KG1 (cell line): ENCODE measurements around the gene ATP8B4.
A peak's percentile ranks its signal among the peaks of the same experiment; 100 is the strongest.
"Not testable (repeated sequence)": the region's sequence is repeated elsewhere in the genome, so short reads cannot be mapped to it uniquely, and the experiment has no call there.

Source experiments
- DNase-seq: peaks from one replicate; lab custom pipeline; 2025; lab: John Stamatoyannopoulos, UW

Gene ATP8B4

GRCh38 chr15:50137893-50138292 is 18.9 kb upstream of the ATP8B4 start:
- DNase-seq: no peak

- no peak for DNase-seq
Measured at GRCh38 chr15:50137330-50137761, 18.3 kb upstream of the ATP8B4 start.

GRCh38 chr15:50135031-50135551 is 16.1 kb upstream of the ATP8B4 start:
- no peak for DNase-seq

- peak; percentile 68 for DNase-seq
Measured at GRCh38 chr15:50134524-50135024, 15.5 kb upstream of the ATP8B4 start.

- not testable (repeated sequence) for DNase-seq
Measured at GRCh38 chr15:50132251-50132984, 13.4 kb upstream of the ATP8B4 start.

- DNase-seq: no peak
Measured at GRCh38 chr15:50131617-50132016, 12.6 kb upstream of the ATP8B4 start.

GRCh38 chr15:50128266-50128665 is 9.2 kb upstream of the ATP8B4 start:
- no peak for DNase-seq

GRCh38 chr15:50127255-50127777 is 8.3 kb upstream of the ATP8B4 start:
- DNase-seq: no peak

GRCh38 chr15:50126072-50126471 is 7.0 kb upstream of the ATP8B4 start:
- no peak for DNase-seq

- DNase-seq: no peak
Measured at GRCh38 chr15:50124631-50125030, 5.6 kb upstream of the ATP8B4 start.

- DNase-seq: no peak
Measured at GRCh38 chr15:50123861-50124557, 5.0 kb upstream of the ATP8B4 start.

GRCh38 chr15:50120729-50121128 is 1.7 kb upstream of the ATP8B4 start:
- no peak for DNase-seq

GRCh38 chr15:50117431-50118027 is 1.5 kb downstream of the ATP8B4 start:
- no peak for DNase-seq

- peak; percentile 39 for DNase-seq
Measured at GRCh38 chr15:50116477-50116876, 2.6 kb downstream of the ATP8B4 start.

GRCh38 chr15:50113992-50114780 is 4.8 kb downstream of the ATP8B4 start:
- DNase-seq: peak; percentile 35

- no peak for DNase-seq
Measured at GRCh38 chr15:50113187-50113505, 5.9 kb downstream of the ATP8B4 start.

- peak; percentile 9 for DNase-seq
Measured at GRCh38 chr15:50112488-50113186, 6.4 kb downstream of the ATP8B4 start.

GRCh38 chr15:50110285-50110684 is 8.7 kb downstream of the ATP8B4 start:
- DNase-seq: peak; percentile 69

GRCh38 chr15:50109076-50109987 is 9.7 kb downstream of the ATP8B4 start:
- DNase-seq: peak; percentile 57

- DNase-seq: no peak
Measured at GRCh38 chr15:50108461-50108860, 10.6 kb downstream of the ATP8B4 start.
